CMK (cell line): ENCODE measurements around the gene KPNA6.

Source experiments
- DNase-seq: peaks from one replicate; pipeline ENCODE4 v3.0.0-alpha.2; 2010; ENCODE audit warnings: low read depth

KPNA6 gene

DNA sequence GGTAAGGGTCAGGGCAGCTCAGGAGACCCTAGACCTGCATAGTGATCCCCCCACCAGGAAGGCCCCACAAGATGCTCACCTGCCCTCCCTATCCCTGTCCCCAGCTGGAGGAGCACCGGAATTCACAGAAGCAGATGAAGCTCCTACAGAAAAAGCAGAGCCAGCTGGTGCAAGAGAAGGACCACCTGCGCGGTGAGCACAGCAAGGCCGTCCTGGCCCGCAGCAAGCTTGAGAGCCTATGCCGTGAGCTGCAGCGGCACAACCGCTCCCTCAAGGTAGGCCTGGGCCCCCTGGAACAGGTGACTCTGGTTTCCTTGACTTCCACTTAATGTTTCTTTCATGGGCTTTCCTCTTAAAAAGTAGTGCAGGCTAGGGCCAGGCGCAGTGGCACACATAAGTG, 80.0 kb downstream of the KPNA6 start:
- no peak for DNase-seq

GRCh38 chr1:32192220-32192948, 84.5 kb downstream of the KPNA6 start:
- DNase-seq = no peak

DNA sequence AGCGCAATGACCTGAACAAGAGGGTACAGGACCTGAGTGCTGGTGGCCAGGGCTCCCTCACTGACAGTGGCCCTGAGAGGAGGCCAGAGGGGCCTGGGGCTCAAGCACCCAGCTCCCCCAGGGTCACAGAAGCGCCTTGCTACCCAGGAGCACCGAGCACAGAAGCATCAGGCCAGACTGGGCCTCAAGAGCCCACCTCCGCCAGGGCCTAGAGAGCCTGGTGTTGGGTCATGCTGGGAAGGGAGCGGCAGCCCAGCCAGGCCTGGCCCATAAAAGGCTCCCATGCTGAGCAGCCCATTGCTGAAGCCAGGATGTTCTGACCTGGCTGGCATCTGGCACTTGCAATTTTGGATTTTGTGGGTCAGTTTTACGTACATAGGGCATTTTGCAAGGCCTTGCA, 87.1 kb downstream of the KPNA6 start:
- no peak for DNase-seq

- DNase-seq = no peak
Measured at GRCh38 chr1:32195531-32195930, 87.7 kb downstream of the KPNA6 start.

DNA sequence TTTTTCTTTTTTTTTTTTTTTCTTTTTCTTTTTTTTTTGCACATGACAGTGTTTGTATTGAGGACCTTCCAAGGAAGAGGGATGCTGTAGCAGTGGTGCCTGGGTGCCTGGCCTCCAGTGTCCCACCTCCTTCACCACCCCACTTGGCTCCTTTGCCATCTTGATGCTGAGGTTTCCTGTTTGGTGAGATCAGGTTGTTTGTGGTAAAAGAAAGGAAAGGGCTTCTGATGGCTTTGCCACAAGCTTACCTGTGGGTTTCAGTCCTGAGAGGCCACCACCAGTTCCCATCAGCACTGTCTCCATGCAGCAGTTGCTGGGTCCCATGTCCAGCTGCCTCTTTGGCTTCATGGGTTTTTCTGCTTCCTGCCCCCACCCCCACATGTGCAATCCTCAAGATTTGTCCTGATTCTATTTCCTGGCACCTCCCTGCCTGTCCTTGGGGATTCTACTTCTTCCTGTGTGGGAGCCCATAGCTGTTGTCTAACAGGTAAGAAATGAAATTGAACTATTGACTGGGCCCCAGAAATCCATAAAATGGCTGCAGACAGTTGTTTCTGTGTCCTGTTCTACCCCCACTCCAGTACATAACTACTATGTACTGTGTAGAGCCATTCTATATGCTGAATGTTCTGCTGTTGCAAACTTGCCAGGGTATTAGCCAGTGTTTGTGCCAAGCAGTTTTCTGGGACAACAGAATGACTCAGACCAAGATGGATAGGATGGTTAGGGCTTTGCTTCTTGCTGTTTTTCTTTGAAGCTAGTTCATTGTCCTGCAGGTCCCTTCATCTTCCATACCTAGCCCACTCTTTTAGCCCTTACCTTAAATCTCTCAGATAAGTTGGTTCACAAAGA, 88.3 kb downstream of the KPNA6 start:
- no peak for DNase-seq

GRCh38 chr1:32197074-32197473, 89.2 kb downstream of the KPNA6 start:
- DNase-seq = no peak

DNA sequence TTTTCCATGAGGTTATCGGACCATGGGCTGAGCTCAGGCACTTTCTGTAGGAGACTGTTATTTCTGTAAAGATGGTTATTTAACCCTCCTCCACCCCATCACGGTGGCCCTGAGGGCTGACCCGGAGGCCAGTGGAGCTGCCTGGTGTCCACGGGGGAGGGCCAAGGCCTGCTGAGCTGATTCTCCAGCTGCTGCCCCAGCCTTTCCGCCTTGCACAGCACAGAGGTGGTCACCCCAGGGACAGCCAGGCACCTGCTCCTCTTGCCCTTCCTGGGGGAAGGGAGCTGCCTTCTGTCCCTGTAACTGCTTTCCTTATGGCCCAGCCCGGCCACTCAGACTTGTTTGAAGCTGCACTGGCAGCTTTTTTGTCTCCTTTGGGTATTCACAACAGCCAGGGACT, 90.0 kb downstream of the KPNA6 start:
- no peak for DNase-seq

DNA sequence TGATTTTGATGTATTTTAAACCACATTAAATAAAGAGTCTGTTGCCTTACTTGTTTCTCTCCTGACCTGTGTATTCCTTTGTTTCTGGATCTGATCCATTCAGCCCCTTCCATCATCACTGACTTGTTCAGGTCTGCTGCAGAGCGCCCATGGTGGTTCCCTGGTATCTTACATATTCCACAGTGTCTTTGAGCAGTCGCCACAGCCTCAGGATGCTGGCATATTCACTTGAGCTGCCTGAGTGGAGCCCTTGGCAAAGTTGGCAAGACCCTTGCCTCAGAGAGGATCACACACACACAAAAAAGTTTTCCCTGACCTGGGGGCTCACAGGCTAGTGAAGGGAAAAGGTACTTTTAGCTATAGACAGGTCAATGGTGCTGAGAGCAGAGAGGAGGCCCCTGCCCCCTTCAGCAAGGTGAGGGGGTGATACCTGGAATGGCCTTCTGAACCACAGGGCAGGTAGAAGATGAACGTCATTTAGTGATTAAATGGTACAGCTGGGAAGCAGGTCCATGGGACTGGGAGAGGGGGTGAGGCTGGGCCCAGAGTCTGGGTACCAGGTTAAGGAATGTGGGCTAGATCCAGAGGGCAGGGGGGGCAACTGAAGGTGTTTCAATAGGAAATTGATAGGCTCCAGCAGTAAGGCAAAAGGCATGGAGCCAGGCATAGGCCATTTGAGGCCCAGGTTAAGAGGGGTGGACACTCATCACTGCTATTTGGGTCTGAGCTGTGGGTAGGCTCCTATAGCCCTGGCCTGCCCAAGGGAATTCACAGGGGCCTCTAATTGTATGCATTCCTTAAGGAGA, 90.6 kb downstream of the KPNA6 start:
- DNase-seq = no peak

GRCh38 chr1:32199043-32199716, 91.3 kb downstream of the KPNA6 start:
- no peak for DNase-seq

- no peak for DNase-seq
Measured at GRCh38 chr1:32199717-32200072, 91.8 kb downstream of the KPNA6 start.

GRCh38 chr1:32200226-32201010, 92.6 kb downstream of the KPNA6 start, which contains the start of gene CCDC28B:
Gene CCDC28B (plus strand): TSS chr1:32200595. CDS start chr1:32201936, 1,341 bp downstream.
- no peak for DNase-seq

DNA sequence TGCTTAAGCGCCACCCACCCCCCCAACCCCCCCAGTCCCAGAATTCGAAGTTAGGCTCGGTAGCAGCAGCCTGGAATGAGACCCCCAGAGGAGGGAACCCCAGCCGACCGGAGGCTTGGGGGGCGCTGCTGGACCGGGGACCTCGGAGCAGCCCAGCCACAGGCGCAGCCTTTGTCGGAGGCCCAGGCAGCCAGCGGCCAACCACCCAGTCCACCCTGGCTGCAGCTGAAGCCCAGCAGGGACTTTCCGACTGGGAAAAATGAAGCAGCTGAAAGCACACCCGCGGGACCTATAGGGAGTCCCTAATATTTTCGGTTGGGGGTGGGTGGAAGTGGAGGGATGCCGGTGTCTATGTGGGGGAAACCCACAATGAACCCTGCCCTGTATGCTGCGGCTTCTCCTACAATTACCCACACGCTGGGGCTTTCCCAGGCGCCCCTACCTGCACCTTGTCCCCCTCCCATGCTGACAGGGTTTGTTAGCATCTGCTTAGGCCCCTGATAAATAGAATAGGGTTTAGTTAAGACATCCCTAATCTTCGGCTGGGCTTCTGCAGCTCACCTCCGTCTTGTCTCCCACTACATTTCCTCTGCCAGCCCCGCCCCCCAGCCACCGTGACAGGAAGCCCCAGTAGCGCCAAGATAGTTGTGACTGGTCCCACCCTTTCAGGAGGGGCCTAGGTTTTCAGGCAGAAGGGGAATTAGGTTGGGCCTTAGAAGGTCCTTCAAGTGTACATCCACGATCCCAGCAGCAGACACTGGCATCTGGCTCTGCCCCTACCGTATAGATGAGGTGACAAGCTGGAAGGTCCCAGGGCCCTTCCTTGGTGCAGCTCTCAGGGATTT, 93.4 kb downstream of the KPNA6 start:
- peak; percentile 80 for DNase-seq

DNA sequence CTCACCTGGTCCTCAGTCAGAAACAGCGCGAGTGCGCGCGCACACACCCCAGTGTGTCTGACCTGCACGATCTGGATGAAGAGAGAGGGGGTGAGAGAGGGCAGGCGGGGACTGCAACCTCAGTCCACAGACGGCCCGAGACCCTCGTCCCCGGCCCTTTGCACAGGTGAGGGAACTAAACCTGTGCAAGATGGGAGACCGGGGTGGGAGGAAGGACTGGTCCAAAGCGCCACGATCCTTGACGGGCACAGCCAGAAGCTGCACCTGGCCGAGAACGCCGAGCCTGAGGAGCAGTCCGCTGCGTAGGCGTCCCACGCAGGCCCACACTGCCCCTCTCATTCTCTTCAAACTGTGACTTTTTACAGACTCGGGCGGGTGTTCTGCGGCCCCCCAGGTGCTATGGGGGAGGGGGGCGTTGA, 97.1 kb downstream of the KPNA6 start:
- DNase-seq = no peak

DNA sequence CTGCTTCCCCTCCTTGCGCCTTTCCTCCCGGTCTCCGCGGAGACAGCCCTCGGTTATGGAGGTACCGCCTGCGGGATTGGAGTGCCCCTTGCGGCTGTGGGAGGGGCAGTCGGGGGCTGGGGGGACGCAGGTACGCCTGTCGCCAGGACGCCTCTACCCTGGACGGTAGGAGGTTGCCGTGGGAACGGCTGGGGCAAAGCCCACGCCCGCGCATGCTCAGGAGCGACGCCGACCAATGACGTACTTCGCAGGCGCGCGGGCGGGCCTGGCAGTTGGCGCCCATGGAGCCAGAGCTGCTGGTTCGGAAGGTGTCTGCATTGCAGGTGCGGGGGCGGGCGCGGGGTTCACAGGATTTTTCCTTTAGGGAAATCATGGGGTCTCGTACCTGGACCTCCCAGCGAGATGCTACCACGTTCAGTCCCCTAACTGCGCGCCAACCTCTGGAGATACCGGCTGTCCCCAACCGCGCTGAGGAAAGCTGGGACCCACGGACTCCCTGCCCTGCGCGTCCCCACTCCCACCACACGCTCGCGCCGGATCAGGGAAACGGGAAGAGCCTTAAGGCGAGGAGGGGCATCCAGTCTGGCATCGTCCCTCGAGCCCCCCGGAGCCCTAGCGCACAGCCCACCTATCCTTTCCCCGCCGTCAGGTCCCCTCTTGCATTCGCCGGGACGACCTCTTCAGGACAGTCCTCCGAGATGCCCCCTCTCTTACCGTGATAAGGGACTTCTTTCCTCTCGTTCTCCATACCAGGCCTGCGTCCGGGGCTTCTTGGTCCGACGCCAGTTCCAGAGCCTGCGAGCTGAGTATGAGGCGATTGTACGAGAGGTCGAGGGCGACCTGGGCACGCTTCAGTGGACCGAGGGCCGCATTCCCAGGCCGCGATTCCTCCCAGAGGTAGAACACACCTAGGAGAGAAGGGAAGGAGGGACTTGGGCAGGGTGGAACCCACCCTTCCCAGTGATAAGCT, 97.8 kb downstream of the KPNA6 start, which contains the start of gene IQCC:
Gene IQCC, plus strand, starts transcription at position 271 of the 970 bp plus-strand sequence. Its CDS starts 11 bp downstream, at position 282.
- DNase-seq = peak; percentile 77

DNA sequence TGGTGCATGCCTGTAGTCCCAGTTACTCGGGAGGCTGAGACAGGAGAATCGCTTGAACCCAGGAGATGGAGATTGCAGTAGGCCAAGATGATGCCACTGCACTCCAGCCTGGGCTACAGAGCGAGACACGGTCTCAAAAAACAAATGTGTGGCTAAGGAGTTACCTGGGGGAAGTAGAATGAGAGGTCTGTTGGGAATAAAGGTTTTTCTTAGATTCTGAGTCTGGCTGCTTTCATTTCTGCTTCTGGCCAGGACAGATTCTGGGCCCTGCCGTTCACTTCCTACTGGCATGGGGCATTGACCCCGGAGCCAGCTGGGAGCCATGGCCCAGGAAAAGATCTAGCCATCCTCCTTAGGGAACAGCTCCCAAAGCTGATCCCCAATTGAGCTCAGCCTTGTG, 100.6 kb downstream of the KPNA6 start:
- DNase-seq = no peak

GRCh38 chr1:32208891-32209328, 101.1 kb downstream of the KPNA6 start, which contains the start of gene DCDC2B:
Gene DCDC2B (plus strand): TSS chr1:32209089. CDS start chr1:32209094, 5 bp downstream.
- no peak for DNase-seq

DNA sequence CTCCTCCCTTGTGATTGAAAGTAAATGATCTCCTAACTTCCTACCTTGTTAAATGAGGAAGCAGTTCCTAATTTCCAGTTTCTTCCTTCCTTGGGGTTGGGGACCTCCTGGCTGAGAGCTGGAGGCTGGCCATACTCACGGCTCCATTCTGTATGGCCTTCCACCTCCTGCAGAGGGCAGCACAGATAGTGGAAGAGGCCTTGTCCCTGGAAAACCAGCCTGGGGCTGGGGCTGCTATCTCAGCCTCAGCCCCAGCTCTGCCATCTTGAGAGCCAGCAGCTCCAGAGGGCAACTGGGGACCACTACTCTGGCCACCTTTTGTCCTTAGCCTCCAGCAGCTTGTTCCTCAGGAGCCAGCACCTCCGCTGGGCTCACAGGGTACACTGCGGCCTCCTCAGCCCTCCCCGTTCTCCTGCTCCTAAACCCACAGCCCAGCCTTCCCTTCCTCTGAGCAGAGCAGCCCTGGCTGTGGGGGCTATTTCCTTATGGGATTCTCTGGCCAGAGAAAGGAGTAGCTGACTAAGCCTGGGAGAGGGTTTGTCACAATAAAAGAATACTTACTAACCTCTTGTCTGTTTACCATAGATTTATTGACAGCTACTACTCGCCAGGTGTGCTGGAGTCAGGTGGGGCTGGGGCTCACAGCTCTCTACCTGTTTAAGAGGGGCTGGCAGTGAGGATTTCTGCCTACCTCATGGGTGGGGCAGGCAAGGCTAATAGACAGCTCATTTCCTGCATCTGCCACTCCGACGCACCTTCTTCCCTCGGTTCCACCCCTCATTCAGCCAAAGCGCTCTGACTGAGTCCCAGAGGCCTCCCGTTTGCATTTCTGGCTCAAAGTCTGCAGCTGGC, 108.0 kb downstream of the KPNA6 start:
- no peak for DNase-seq

DNA sequence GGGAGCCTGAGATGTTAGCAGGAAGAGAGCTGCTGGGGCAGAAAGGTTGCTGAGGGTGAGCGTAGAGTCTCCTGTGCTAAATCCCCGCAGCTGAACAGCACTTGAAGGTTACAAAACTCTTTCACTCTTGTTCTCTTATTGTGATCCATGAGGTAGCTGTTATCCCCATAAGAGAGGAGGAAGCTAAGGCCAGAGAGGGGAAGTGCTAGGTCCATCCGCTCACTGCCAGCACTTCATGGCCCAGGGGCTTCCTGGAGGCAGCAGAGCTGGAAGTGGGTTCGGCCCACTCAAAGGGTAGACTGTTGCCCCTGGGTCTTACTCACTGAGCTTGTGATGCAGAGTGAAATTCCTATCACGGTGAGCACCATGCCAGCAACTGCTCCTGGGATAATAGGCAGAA, 108.7 kb downstream of the KPNA6 start:
- no peak for DNase-seq
